H9 (cell line): ENCODE data around the gene STK25. TPM values are rescaled to one million over a fixed set of nuclear protein-coding genes. Genes with fewer than 3 reads are reported as not detected.

Experiments
- DNase-seq: peaks from one replicate; pipeline ENCODE4 v3.0.0-alpha.2; 2017
- H2AFZ ChIP-seq: one replicate; pipeline ENCODE4 v1.6.1; 2013; ENCODE audit warnings: mild to moderate bottlenecking, low read length, control low read depth, moderate library complexity
- H2AK5ac ChIP-seq: 2 replicates; pipeline ENCODE4 v1.6.1; 2013; ENCODE audit warnings: low read length, control low read depth, mixed read lengths; ENCODE audit not compliant: insufficient read length
- H2BK120ac ChIP-seq: one replicate; pipeline ENCODE4 v1.6.1; 2013; ENCODE audit warnings: low read depth, mild to moderate bottlenecking, low read length, control low read depth, inconsistent platforms; ENCODE audit not compliant: poor library complexity, severe bottlenecking
- H2BK12ac ChIP-seq: 2 replicates; pipeline ENCODE4 v1.6.1; 2013; ENCODE audit warnings: low read length, control low read depth, mixed read lengths, low read depth; ENCODE audit not compliant: insufficient read length
- H2BK15ac ChIP-seq: 2 replicates; pipeline ENCODE4 v1.6.1; 2013; ENCODE audit warnings: low read depth, low read length, control low read depth
- H2BK20ac ChIP-seq: one replicate; pipeline ENCODE4 v1.6.1; 2013; ENCODE audit warnings: low read depth, mild to moderate bottlenecking, low read length, control low read depth, inconsistent platforms; ENCODE audit not compliant: poor library complexity, severe bottlenecking
- H2BK5ac ChIP-seq: 2 replicates; pipeline ENCODE4 v1.6.1; 2013; ENCODE audit warnings: low read length, control low read depth, mixed read lengths; ENCODE audit not compliant: insufficient read length
- H3K14ac ChIP-seq: 2 replicates; pipeline ENCODE4 v1.6.1; 2013; ENCODE audit warnings: low read length, control low read depth; ENCODE audit not compliant: insufficient read depth
- H3K18ac ChIP-seq: 2 replicates; pipeline ENCODE4 v1.6.1; 2013; ENCODE audit warnings: low read depth, mild to moderate bottlenecking, mixed read lengths, low read length, control low read depth; ENCODE audit not compliant: insufficient read length
- H3K23ac ChIP-seq: 2 replicates; pipeline ENCODE4 v1.6.1; 2013; ENCODE audit warnings: low read length, control low read depth, mixed read lengths, low read depth; ENCODE audit not compliant: insufficient read length
- H3K23me2 ChIP-seq: 2 replicates; pipeline ENCODE4 v1.6.1; 2013; ENCODE audit warnings: low read depth, mild to moderate bottlenecking, mixed read lengths, low read length, control low read depth; ENCODE audit not compliant: insufficient read length, poor library complexity, severe bottlenecking
- H3K27ac ChIP-seq: 2 replicates; pipeline ENCODE4 v1.5.1; 2013; ENCODE audit warnings: low read length, control low read depth, mixed read lengths, low read depth; ENCODE audit not compliant: insufficient read length
- H3K27me3 ChIP-seq: 2 replicates; pipeline ENCODE4 v1.6.1; 2013; ENCODE audit warnings: low read length, control low read depth, inconsistent platforms; ENCODE audit not compliant: insufficient read depth
- H3K4ac ChIP-seq: 2 replicates; pipeline ENCODE4 v1.6.1; 2013; ENCODE audit warnings: low read depth, mild to moderate bottlenecking, control low read depth, inconsistent platforms, low read length, moderate library complexity
- H3K4me1 ChIP-seq: 2 replicates; pipeline ENCODE4 v1.6.1; 2013; ENCODE audit warnings: low read length, control low read depth, inconsistent platforms; ENCODE audit not compliant: insufficient read depth
- H3K4me2 ChIP-seq: 2 replicates; pipeline ENCODE4 v1.6.1; 2013; ENCODE audit warnings: low read length, control low read depth, mixed read lengths; ENCODE audit not compliant: insufficient read length, insufficient read depth
- H3K56ac ChIP-seq: 2 replicates; pipeline ENCODE4 v1.6.1; 2013; ENCODE audit warnings: low read depth, mild to moderate bottlenecking, mixed read lengths, low read length, control low read depth; ENCODE audit not compliant: insufficient read length
- H3K79me1 ChIP-seq: 2 replicates; pipeline ENCODE4 v1.6.1; 2013; ENCODE audit warnings: low read depth, mild to moderate bottlenecking, moderate library complexity, low read length, control low read depth, inconsistent platforms; ENCODE audit not compliant: insufficient read depth, poor library complexity, severe bottlenecking
- H3K79me2 ChIP-seq: 2 replicates; pipeline ENCODE4 v1.6.1; 2013; ENCODE audit warnings: low read length, control low read depth, inconsistent platforms; ENCODE audit not compliant: insufficient read depth
- H3K9ac ChIP-seq: 2 replicates; pipeline ENCODE4 v1.6.1; 2013; ENCODE audit warnings: low read length, control low read depth, mixed read lengths; ENCODE audit not compliant: insufficient read length; ENCODE audit errors: extremely low read depth
- H3K9me3 ChIP-seq: one replicate; pipeline ENCODE4 v1.6.1; 2013; ENCODE audit warnings: low read depth, low read length, inconsistent platforms; ENCODE audit not compliant: control insufficient read depth
- H3T11ph ChIP-seq: one replicate; pipeline ENCODE4 v1.6.1; 2013; ENCODE audit warnings: mild to moderate bottlenecking, low read length, control low read depth, inconsistent platforms
- H4K20me1 ChIP-seq: one replicate; pipeline ENCODE4 v1.6.1; 2013; ENCODE audit not compliant: control insufficient read depth, insufficient read length, insufficient read depth
- H4K5ac ChIP-seq: 2 replicates; pipeline ENCODE4 v1.6.1; 2013; ENCODE audit warnings: low read depth, mild to moderate bottlenecking, mixed read lengths, low read length, control low read depth; ENCODE audit not compliant: insufficient read length
- H4K8ac ChIP-seq: replicated peaks from 2 replicates; pipeline ENCODE4 v1.6.1; 2013; ENCODE audit warnings: low read length, control low read depth, mixed read lengths, low read depth; ENCODE audit not compliant: insufficient read length
- H4K91ac ChIP-seq: 2 replicates; pipeline ENCODE4 v1.6.1; 2013; ENCODE audit warnings: low read depth, mild to moderate bottlenecking, moderate library complexity, mixed read lengths, low read length, control low read depth; ENCODE audit not compliant: insufficient read length
- H3K27ac Mint-ChIP-seq, 3 experiments: 2 replicates in 2 of 3; 3 replicates in 1 of 3; pipeline ENCODE4 v1.8.0; 2020 to 2021; ENCODE audit warnings: mixed read lengths in 3 of 3, mild to moderate bottlenecking in 1 of 3, moderate library complexity in 1 of 3
- H3K27me3 Mint-ChIP-seq: 2 replicates; pipeline ENCODE4 v1.8.0; 2021; ENCODE audit warnings: low read depth, mild to moderate bottlenecking, moderate library complexity, mixed read lengths
- H3K36me3 Mint-ChIP-seq, 3 experiments: 2 replicates in 2 of 3; 3 replicates in 1 of 3; pipeline ENCODE4 v1.8.0; 2020 to 2021; ENCODE audit warnings: low read depth in 3 of 3, mixed read lengths in 3 of 3; ENCODE audit not compliant: insufficient read depth in 1 of 3
- H3K4me1 Mint-ChIP-seq, 2 experiments: 2 replicates each; pipeline ENCODE4 v1.8.0; 2020; ENCODE audit warnings: mixed read lengths in 2 of 2
- H3K4me3 Mint-ChIP-seq, 2 experiments: 2 replicates in 1 of 2; 3 replicates in 1 of 2; pipeline ENCODE4 v1.8.0; 2020 to 2021; ENCODE audit warnings: mild to moderate bottlenecking in 2 of 2, mixed read lengths in 2 of 2, moderate library complexity in 1 of 2
- H3K9me3 Mint-ChIP-seq, 2 experiments: 2 replicates in 1 of 2; 3 replicates in 1 of 2; pipeline ENCODE4 v1.8.0; 2020; ENCODE audit warnings: mild to moderate bottlenecking in 2 of 2, mixed read lengths in 2 of 2, moderate library complexity in 1 of 2
- CTCF ChIP-seq: fragments of 200-600 bp; sonication (generic); conservative IDR thresholded peaks from 3 replicates; pipeline ENCODE4 v1.8.0; 2021; ENCODE audit warnings: antibody characterized with exemption, mild to moderate bottlenecking
- WGBS: extraction: QIAGEN DNeasy Blood & Tissue Kit; methylation state at CpG from one replicate; pipeline ENCODE4 v1.1.7; 2013; ENCODE audit warnings: missing lambda C conversion rate, low lambda C conversion rate, mixed read lengths; ENCODE audit not compliant: insufficient read length; ENCODE audit errors: extremely low coverage; 5-methylcytosine and 5-hydroxymethylcytosine counted together
- total RNA-seq: library from RNA; stranded (reverse); gene quantifications from 2 replicates; pipeline ENCODE4 v1.2.1, GENCODE V29; 2021

Gene STK25
- total RNA-seq, 1 experiment from 2014 or later, result 189 TPM

GRCh38 chr2:241522477-241522876 lies 14.1 kb upstream of the STK25 start:
- Histone ChIP-seq H4K91ac (no peak overlapping the region), H3K27ac (no peak overlapping the region), H4K8ac (no peak overlapping the region), H2AK5ac (no peak overlapping the region), H3K79me2 (no peaks in the 10 kb centered on the region), H2BK12ac (no peak overlapping the region), H3K23me2 (no peaks in the 10 kb centered on the region), H3K27me3 (no peaks in the 10 kb centered on the region), H3K79me1 (no peaks in the 10 kb centered on the region), H2AFZ (no peak overlapping the region), H3K4ac (no peak overlapping the region), H4K5ac (no peak overlapping the region), H3K9ac (no peak overlapping the region), H3T11ph (no peak overlapping the region), H3K18ac (no peak overlapping the region), H3K56ac (no peak overlapping the region), H2BK20ac (no peak overlapping the region), H4K20me1 (no peaks in the 10 kb centered on the region), H2BK15ac (no peak overlapping the region), H3K23ac (no peak overlapping the region), H2BK5ac (no peak overlapping the region), H3K14ac (no peak overlapping the region), H2BK120ac (no peak overlapping the region), H3K9me3 (no peaks in the 10 kb centered on the region), H3K4me2 (no peak overlapping the region), H3K4me1 (no peaks in the 10 kb centered on the region)
- Mint-ChIP-seq H3K36me3 (peaks cover 1 to 9% (median 6%) of the 10 kb centered on the region in 3 experiments; a peak in 5 of 7 replicates), H3K27ac (0 out of 7 replicates have a peak overlapping the region, but pooled peaks of 1 of the 3 experiments have one; percentile 35), H3K27me3 (no peaks in the 10 kb centered on the region; the same call in 1 of the 2 replicates), H3K4me1 (peaks cover 9% of the 10 kb centered on the region in 2 experiments), H3K4me3 (no peak overlapping the region), H3K9me3 (peaks cover 12 to 18% of the 10 kb centered on the region in 2 experiments)
- DNase-seq, result no peak
- no CpG with 5 or more reads among the region's 5 CpGs for WGBS
- TF ChIP-seq CTCF, result no peak
